ENCODE data around the gene KAT6B. TPM values are rescaled to one million over a fixed set of nuclear protein-coding genes. Genes with fewer than 3 reads are reported as not detected.
"Not testable (repeated sequence)": the region's sequence is repeated elsewhere in the genome, so short reads cannot be mapped to it uniquely, and the experiment has no call there.

KAT6B gene
- polyA plus RNA-seq, 6 donors from 2014 or later, result 12.0 to 42.5 (median 29.4) TPM

- Mint-ChIP-seq H3K4me3 (peak overlapping the region in 3 of 8 donors; percentile 12 to 78 (median 75)), H3K27me3 (no peaks in the 10 kb centered on the region), H3K4me1 (peaks cover 45 to 64% (median 63%) of the 10 kb centered on the region in 3 donors), H3K27ac (peak overlapping the region; percentile 29 to 87 (median 62)), H3K9me3 (no peaks in the 10 kb centered on the region), H3K36me3 (no peaks in the 10 kb centered on the region)
- DNase-seq (no peak), ATAC-seq (ENCODE audit: low read depth in 2 of 2) (peak; percentile 62 to 71)
Measured at GRCh38 chr10:74873803-74874454, 47.5 kb downstream of the KAT6B start.

DNA sequence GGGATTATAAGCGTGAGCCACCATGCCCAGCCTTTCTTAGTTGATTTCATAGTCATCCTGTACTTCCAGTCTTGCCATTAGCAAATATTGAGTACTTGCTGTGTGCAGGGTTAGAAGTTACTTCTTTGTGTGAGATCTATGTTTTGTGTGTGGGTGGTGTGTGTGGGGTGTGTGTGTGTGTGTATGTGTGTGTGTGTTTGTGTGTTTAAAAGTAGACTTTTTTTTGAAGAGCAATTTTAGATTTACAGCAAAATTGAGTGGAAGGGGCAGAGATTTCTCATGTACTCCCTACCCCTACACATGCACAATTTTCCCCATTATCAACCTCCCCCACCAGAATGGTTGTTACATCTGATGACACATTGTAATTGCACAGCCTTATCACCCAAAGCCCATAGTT is 48.2 kb downstream of the KAT6B start:
- peaks cover 46 to 67% (median 61%) of the 10 kb centered on the region in 3 donors for H3K4me1 Mint-ChIP-seq

GRCh38 chr10:74875068-74875467 is 48.7 kb downstream of the KAT6B start:
- ATAC-seq (ENCODE audit: low read depth in 2 of 2) (no peak), DNase-seq (no peak)
- Mint-ChIP-seq H3K9me3 (no peaks in the 10 kb centered on the region), H3K4me3 (no peak overlapping the region), H3K27me3 (no peaks in the 10 kb centered on the region), H3K36me3 (no peaks in the 10 kb centered on the region), H3K27ac (peak overlapping the region in 3 of 6 donors; percentile 5 to 81 (median 38)), H3K4me1 (peaks cover 46 to 67% (median 61%) of the 10 kb centered on the region in 3 donors)

More for the DNA sequence above, 48.2 kb downstream of the KAT6B start:
- DNase-seq (no peak), ATAC-seq (ENCODE audit: low read depth in 2 of 2) (no peak)
- Mint-ChIP-seq H3K9me3 (no peaks in the 10 kb centered on the region), H3K36me3 (no peaks in the 10 kb centered on the region), H3K27ac (peak overlapping the region in 5 of 6 donors; percentile 29 to 87 (median 42)), H3K4me3 (peak overlapping the region in 1 of 8 donors; percentile 78), H3K27me3 (no peaks in the 10 kb centered on the region)

GRCh38 chr10:74875966-74876365 is 49.6 kb downstream of the KAT6B start:
- H3K27ac Mint-ChIP-seq, result peak overlapping the region in 3 of 6 donors; percentile 4 to 81 (median 5)
- peaks cover 46 to 63% (median 61%) of the 10 kb centered on the region in 3 donors for H3K4me1 Mint-ChIP-seq
- no peaks in the 10 kb centered on the region for H3K36me3 Mint-ChIP-seq
- no peaks in the 10 kb centered on the region for H3K9me3 Mint-ChIP-seq
- no peaks in the 10 kb centered on the region for H3K27me3 Mint-ChIP-seq
- no peak for ATAC-seq (ENCODE audit: low read depth in 2 of 2)
- peak overlapping the region in 1 of 8 donors; percentile 40 for H3K4me3 Mint-ChIP-seq
- no peak for DNase-seq

DNA sequence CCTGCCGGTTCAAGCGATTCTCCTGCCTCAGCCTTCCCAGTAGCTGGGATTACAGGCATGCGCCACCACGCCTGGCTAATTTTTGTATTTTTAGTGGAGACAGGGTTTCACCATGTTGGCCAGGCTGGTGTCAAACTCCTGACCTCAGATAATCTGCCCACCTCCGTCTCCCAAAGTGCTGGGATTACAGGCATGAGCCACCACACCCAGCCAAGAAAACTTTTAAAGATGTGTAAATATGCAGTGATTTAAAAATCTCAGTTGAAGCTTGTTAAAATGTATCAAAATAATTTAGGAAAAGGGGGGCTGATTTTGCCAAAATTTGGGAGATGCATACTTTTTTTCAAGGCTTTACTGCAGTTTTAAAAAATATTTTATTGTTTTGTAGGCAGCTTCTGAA is 50.7 kb downstream of the KAT6B start:
- H3K27ac Mint-ChIP-seq; H3K9me3 Mint-ChIP-seq; H3K36me3 Mint-ChIP-seq; H3K4me3 Mint-ChIP-seq; ATAC-seq (ENCODE audit: low read depth in 2 of 2); H3K27me3 Mint-ChIP-seq; DNase-seq: not testable (repeated sequence)
- peaks cover 45 to 56% (median 55%) of the 10 kb centered on the region in 3 donors for H3K4me1 Mint-ChIP-seq

GRCh38 chr10:74877898-74878297 is 51.5 kb downstream of the KAT6B start:
- Mint-ChIP-seq H3K4me1 (peaks cover 42 to 56% (median 50%) of the 10 kb centered on the region in 3 donors), H3K4me3 (no peak overlapping the region), H3K36me3 (peaks cover 0 to 4% of the 10 kb centered on the region in 2 donors), H3K27ac (no peak overlapping the region), H3K27me3 (no peaks in the 10 kb centered on the region), H3K9me3 (no peaks in the 10 kb centered on the region)
- ATAC-seq (ENCODE audit: low read depth in 2 of 2), result no peak
- no peak for DNase-seq

DNA sequence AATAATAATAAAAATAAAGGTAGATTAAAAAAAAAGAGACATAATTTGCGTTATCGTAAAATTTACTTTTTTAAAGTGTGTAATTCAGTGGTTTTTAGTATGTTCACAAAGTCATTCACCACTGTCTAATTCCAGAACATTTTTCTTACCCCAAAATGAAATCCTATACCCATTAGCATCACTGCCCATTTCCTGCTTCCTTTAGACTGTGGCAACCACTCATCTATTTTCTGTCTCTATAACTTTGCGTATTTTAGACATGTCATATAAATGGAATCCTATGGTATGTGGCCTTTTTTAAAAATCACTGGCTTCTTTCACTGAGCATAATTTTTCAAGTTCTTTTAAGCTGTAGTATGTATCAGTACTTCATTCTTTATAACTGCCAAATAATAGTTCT is 53.6 kb downstream of the KAT6B start:
- no peaks in the 10 kb centered on the region for H3K9me3 Mint-ChIP-seq
- no peaks in the 10 kb centered on the region for H3K27me3 Mint-ChIP-seq
- DNase-seq, result no peak
- H3K4me1 Mint-ChIP-seq, result peaks cover 23 to 49% (median 49%) of the 10 kb centered on the region in 3 donors
- no peak overlapping the region for H3K27ac Mint-ChIP-seq
- no peak overlapping the region for H3K4me3 Mint-ChIP-seq
- peaks cover 0 to 9% of the 10 kb centered on the region in 2 donors for H3K36me3 Mint-ChIP-seq
- no peak for ATAC-seq (ENCODE audit: low read depth in 2 of 2)

GRCh38 chr10:74881253-74881884 is 55.0 kb downstream of the KAT6B start:
- Mint-ChIP-seq H3K27ac (peak overlapping the region in 1 of 6 donors; percentile 61), H3K4me3 (no peak overlapping the region), H3K27me3 (no peaks in the 10 kb centered on the region), H3K9me3 (no peaks in the 10 kb centered on the region), H3K4me1 (peaks cover 14 to 45% (median 41%) of the 10 kb centered on the region in 3 donors), H3K36me3 (peaks cover 0 to 13% of the 10 kb centered on the region in 2 donors)
- DNase-seq (no peak), ATAC-seq (ENCODE audit: low read depth in 2 of 2) (no peak)

DNA sequence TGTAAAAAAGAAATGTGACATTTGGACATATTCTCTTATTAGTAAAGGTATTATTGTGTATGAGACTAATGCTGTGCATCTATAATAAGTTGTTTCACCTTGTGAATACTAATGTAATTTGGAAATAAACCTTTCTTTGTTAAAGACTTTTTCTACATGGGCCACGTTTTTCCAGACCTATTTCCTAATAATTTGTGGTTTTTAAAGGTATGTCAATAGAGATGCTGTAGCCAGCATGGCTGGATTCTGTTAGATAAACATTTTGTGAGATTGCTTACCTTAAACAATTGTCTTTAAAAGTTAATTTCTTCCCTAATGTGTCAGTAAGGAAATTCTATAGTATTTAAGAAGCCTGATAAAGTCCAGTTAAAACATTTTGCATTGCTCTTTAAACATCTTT is 56.0 kb downstream of the KAT6B start:
- Mint-ChIP-seq H3K36me3 (peaks cover 0 to 18% of the 10 kb centered on the region in 2 donors), H3K9me3 (no peaks in the 10 kb centered on the region), H3K4me1 (peaks cover 19 to 50% (median 50%) of the 10 kb centered on the region in 3 donors), H3K27ac (peak overlapping the region in 1 of 6 donors; percentile 76), H3K4me3 (peak overlapping the region in 1 of 8 donors; percentile 8), H3K27me3 (no peaks in the 10 kb centered on the region)
- DNase-seq, result no peak
- ATAC-seq (ENCODE audit: low read depth in 2 of 2), result no peak

- H3K36me3 Mint-ChIP-seq, result peaks cover 0 to 18% of the 10 kb centered on the region in 2 donors
- H3K4me3 Mint-ChIP-seq, result no peak overlapping the region
- peak overlapping the region in 1 of 6 donors; percentile 17 for H3K27ac Mint-ChIP-seq
- ATAC-seq (ENCODE audit: low read depth in 2 of 2) (no peak), DNase-seq (no peak)
- H3K27me3 Mint-ChIP-seq, result no peaks in the 10 kb centered on the region
- no peaks in the 10 kb centered on the region for H3K9me3 Mint-ChIP-seq
- H3K4me1 Mint-ChIP-seq, result peaks cover 19 to 54% (median 51%) of the 10 kb centered on the region in 3 donors
Measured at GRCh38 chr10:74882831-74883230, 56.4 kb downstream of the KAT6B start.

- Mint-ChIP-seq H3K27ac (peak overlapping the region in 2 of 6 donors; percentile 17 to 89), H3K27me3 (no peaks in the 10 kb centered on the region)
- no peak for DNase-seq
Measured at GRCh38 chr10:74883428-74883827, 57.0 kb downstream of the KAT6B start.

GRCh38 chr10:74887614-74888284 is 61.3 kb downstream of the KAT6B start:
- H3K4me1 Mint-ChIP-seq, result peaks cover 36 to 62% (median 55%) of the 10 kb centered on the region in 3 donors
- peak overlapping the region in 4 of 6 donors; percentile 17 to 56 (median 22) for H3K27ac Mint-ChIP-seq
- H3K36me3 Mint-ChIP-seq, result peaks cover 0 to 13% of the 10 kb centered on the region in 2 donors
- no peak for ATAC-seq (ENCODE audit: low read depth in 2 of 2)
- no peaks in the 10 kb centered on the region for H3K27me3 Mint-ChIP-seq
- no peak overlapping the region for H3K4me3 Mint-ChIP-seq
- no peaks in the 10 kb centered on the region for H3K9me3 Mint-ChIP-seq
- DNase-seq, result no peak

More at GRCh38 chr10:74883428-74883827, 57.0 kb downstream of the KAT6B start:
- H3K9me3 Mint-ChIP-seq, result no peaks in the 10 kb centered on the region
- H3K4me3 Mint-ChIP-seq, result no peak overlapping the region
- peaks cover 24 to 54% (median 51%) of the 10 kb centered on the region in 3 donors for H3K4me1 Mint-ChIP-seq
- H3K36me3 Mint-ChIP-seq, result peaks cover 0 to 18% of the 10 kb centered on the region in 2 donors
- no peak for ATAC-seq (ENCODE audit: low read depth in 2 of 2)

DNA sequence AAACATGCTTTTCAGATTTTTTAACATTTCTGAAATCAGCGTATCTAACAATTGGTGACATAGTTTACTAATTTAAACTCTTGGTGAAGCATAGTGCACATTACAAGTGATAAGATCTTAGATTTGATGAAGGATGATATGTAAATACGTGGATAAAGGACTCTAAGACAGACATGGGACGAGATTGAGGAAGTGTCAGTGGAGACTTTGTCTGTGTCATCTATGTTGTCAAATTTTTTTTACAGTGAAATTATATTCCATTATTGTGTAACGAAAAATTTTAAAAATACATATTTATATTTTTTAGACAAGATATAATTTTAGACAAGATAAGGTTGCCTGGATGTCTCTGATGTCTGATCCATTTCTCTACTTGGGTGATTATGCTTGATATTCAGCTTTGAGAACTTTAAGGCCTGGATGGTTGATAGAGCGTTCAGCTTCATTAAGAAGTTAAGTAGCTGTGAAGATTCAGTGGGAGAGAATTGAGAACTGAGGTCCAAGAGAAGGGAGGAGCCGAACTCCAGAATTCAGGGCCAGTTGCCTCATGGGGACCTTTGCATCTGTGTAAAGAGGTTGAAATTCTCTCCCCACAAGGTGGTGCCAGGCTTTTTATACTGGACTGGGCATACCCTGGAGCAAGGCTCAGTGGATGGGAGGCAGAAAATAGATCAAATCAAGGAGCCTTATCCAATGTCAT is 62.7 kb downstream of the KAT6B start:
- H3K4me3 Mint-ChIP-seq, result peak overlapping the region in 1 of 8 donors; percentile 48
- H3K27ac Mint-ChIP-seq, result peak overlapping the region in 2 of 6 donors; percentile 29 to 42
- ATAC-seq (ENCODE audit: low read depth in 2 of 2) (peak; percentile 46 to 50), DNase-seq (no peak)
- peaks cover 36 to 51% (median 49%) of the 10 kb centered on the region in 3 donors for H3K4me1 Mint-ChIP-seq
- H3K9me3 Mint-ChIP-seq, result no peaks in the 10 kb centered on the region
- H3K36me3 Mint-ChIP-seq, result peaks cover 0 to 9% of the 10 kb centered on the region in 2 donors
- no peaks in the 10 kb centered on the region for H3K27me3 Mint-ChIP-seq
